ENCODE measurements around the gene EMP1.
"Not testable (repeated sequence)": the region's sequence is repeated elsewhere in the genome, so short reads cannot be mapped to it uniquely, and the experiment has no call there.

Gene EMP1

GRCh38 chr12:13259625-13260024 lies 63.1 kb downstream of the EMP1 start:
- DNase-seq = not testable (repeated sequence)

GRCh38 chr12:13267826-13268225 lies 71.3 kb downstream of the EMP1 start:
- not testable (repeated sequence) for DNase-seq

GRCh38 chr12:13268581-13268980 lies 72.1 kb downstream of the EMP1 start:
- DNase-seq = no peak
